T-helper 2 cell treated with Interferon-gamma antibody and Interleukin-4, amounts not matched to agents 5 μg/mL and 100 μg/mL, for 36 hours (primary cell): Measurements from ENCODE around the gene LDAF1.
"Not testable (repeated sequence)": the region's sequence is repeated elsewhere in the genome, so short reads cannot be mapped to it uniquely, and the experiment has no call there.

Experiments
- DNase-seq: peaks from one replicate; pipeline ENCODE4 v3.0.0; 2021; ENCODE audit warnings: low spot score
- H3K27ac Mint-ChIP-seq: one replicate; pipeline ENCODE4 v1.8.0; 2021; ENCODE audit warnings: mild to moderate bottlenecking, mixed read lengths
- H3K27me3 Mint-ChIP-seq: one replicate; pipeline ENCODE4 v1.8.0; 2021; ENCODE audit warnings: low read depth, mixed read lengths
- H3K36me3 Mint-ChIP-seq: one replicate; pipeline ENCODE4 v1.8.0; 2021; ENCODE audit warnings: low read depth, mixed read lengths
- H3K4me1 Mint-ChIP-seq: one replicate; pipeline ENCODE4 v1.8.0; 2021; ENCODE audit warnings: low read depth, mixed read lengths
- H3K4me3 Mint-ChIP-seq: one replicate; pipeline ENCODE4 v1.8.0; 2022; ENCODE audit warnings: mild to moderate bottlenecking, moderate library complexity, mixed read lengths
- H3K9me3 Mint-ChIP-seq: one replicate; pipeline ENCODE4 v1.8.0; 2021; ENCODE audit warnings: mixed read lengths

Gene LDAF1

GRCh38 chr16:21153124-21153729, 5.2 kb upstream of the LDAF1 start:
- not testable (repeated sequence) for H3K4me1 Mint-ChIP-seq, H3K9me3 Mint-ChIP-seq, H3K4me3 Mint-ChIP-seq, DNase-seq, H3K27ac Mint-ChIP-seq, H3K36me3 Mint-ChIP-seq
- H3K27me3 Mint-ChIP-seq: peaks cover 12% of the 10 kb centered on the region

- peaks cover 17% of the 10 kb centered on the region for H3K4me1 Mint-ChIP-seq
- not testable (repeated sequence) for H3K27ac Mint-ChIP-seq, H3K9me3 Mint-ChIP-seq, H3K36me3 Mint-ChIP-seq, H3K27me3 Mint-ChIP-seq, H3K4me3 Mint-ChIP-seq, DNase-seq
These were observed 2.5 kb upstream of the LDAF1 start for GRCh38 chr16:21156011-21156410.

- no peaks in the 10 kb centered on the region for H3K9me3 Mint-ChIP-seq
- peaks cover 17% of the 10 kb centered on the region for H3K4me1 Mint-ChIP-seq
- no peak for DNase-seq
- H3K36me3 Mint-ChIP-seq: no peaks in the 10 kb centered on the region
- H3K4me3 Mint-ChIP-seq: no peak overlapping the region
- no peaks in the 10 kb centered on the region for H3K27me3 Mint-ChIP-seq
- no peak overlapping the region for H3K27ac Mint-ChIP-seq
These were observed 1.6 kb upstream of the LDAF1 start for GRCh38 chr16:21156767-21157467.

- no peak overlapping the region for H3K27ac Mint-ChIP-seq
- peaks cover 2% of the 10 kb centered on the region for H3K36me3 Mint-ChIP-seq
- peak overlapping the region; percentile 95 for H3K4me3 Mint-ChIP-seq
- DNase-seq: no peak
- H3K9me3 Mint-ChIP-seq: no peaks in the 10 kb centered on the region
- no peaks in the 10 kb centered on the region for H3K27me3 Mint-ChIP-seq
- H3K4me1 Mint-ChIP-seq: peaks cover 17% of the 10 kb centered on the region
These were observed 842 bp upstream of the LDAF1 start for GRCh38 chr16:21157632-21158031.

- H3K4me1 Mint-ChIP-seq: peaks cover 19% of the 10 kb centered on the region
- H3K27ac Mint-ChIP-seq: peak overlapping the region; percentile 72
- no peaks in the 10 kb centered on the region for H3K9me3 Mint-ChIP-seq
- H3K27me3 Mint-ChIP-seq: no peaks in the 10 kb centered on the region
- peak overlapping the region; percentile 95 for H3K4me3 Mint-ChIP-seq
- no peak for DNase-seq
- H3K36me3 Mint-ChIP-seq: peaks cover 8% of the 10 kb centered on the region
These were observed 942 bp downstream of the LDAF1 start for GRCh38 chr16:21159281-21159951.

GRCh38 chr16:21160276-21160675, 1.8 kb downstream of the LDAF1 start:
- Mint-ChIP-seq H3K27me3 (no peaks in the 10 kb centered on the region), H3K36me3 (peaks cover 9% of the 10 kb centered on the region), H3K27ac (no peak overlapping the region), H3K4me3 (no peak overlapping the region), H3K4me1 (peaks cover 19% of the 10 kb centered on the region), H3K9me3 (no peaks in the 10 kb centered on the region)
- no peak for DNase-seq

GRCh38 chr16:21161211-21161610, 2.7 kb downstream of the LDAF1 start:
- Mint-ChIP-seq H3K27ac (no peak overlapping the region), H3K9me3 (no peaks in the 10 kb centered on the region), H3K36me3 (peaks cover 12% of the 10 kb centered on the region), H3K4me3 (no peak overlapping the region), H3K4me1 (peaks cover 19% of the 10 kb centered on the region), H3K27me3 (no peaks in the 10 kb centered on the region)
- DNase-seq: no peak

- no peak for DNase-seq
- Mint-ChIP-seq H3K36me3 (peaks cover 12% of the 10 kb centered on the region), H3K4me3 (no peak overlapping the region), H3K27me3 (no peaks in the 10 kb centered on the region), H3K9me3 (no peaks in the 10 kb centered on the region), H3K27ac (no peak overlapping the region), H3K4me1 (peaks cover 15% of the 10 kb centered on the region)
These were observed 4.2 kb downstream of the LDAF1 start for GRCh38 chr16:21162661-21163151.

GRCh38 chr16:21163576-21163975, 5.1 kb downstream of the LDAF1 start:
- H3K4me3 Mint-ChIP-seq: no peak overlapping the region
- H3K27ac Mint-ChIP-seq: no peak overlapping the region
- H3K27me3 Mint-ChIP-seq: no peaks in the 10 kb centered on the region
- H3K9me3 Mint-ChIP-seq: no peaks in the 10 kb centered on the region
- peaks cover 9% of the 10 kb centered on the region for H3K4me1 Mint-ChIP-seq
- DNase-seq: no peak
- peaks cover 12% of the 10 kb centered on the region for H3K36me3 Mint-ChIP-seq

GRCh38 chr16:21164521-21165168, 6.2 kb downstream of the LDAF1 start:
- Mint-ChIP-seq H3K36me3 (peaks cover 16% of the 10 kb centered on the region), H3K9me3 (no peaks in the 10 kb centered on the region), H3K27ac (no peak overlapping the region), H3K4me1 (peaks cover 4% of the 10 kb centered on the region), H3K27me3 (no peaks in the 10 kb centered on the region), H3K4me3 (no peak overlapping the region)
- no peak for DNase-seq

GRCh38 chr16:21166561-21166961, 8.1 kb downstream of the LDAF1 start:
- Mint-ChIP-seq H3K27me3 (no peaks in the 10 kb centered on the region), H3K36me3 (peaks cover 22% of the 10 kb centered on the region), H3K9me3 (no peaks in the 10 kb centered on the region), H3K4me1 (peaks cover 2% of the 10 kb centered on the region), H3K27ac (no peak overlapping the region), H3K4me3 (no peak overlapping the region)
- DNase-seq: no peak

- peaks cover 2% of the 10 kb centered on the region for H3K4me1 Mint-ChIP-seq
- DNase-seq: no peak
These were observed 8.9 kb downstream of the LDAF1 start for GRCh38 chr16:21167360-21167759.

GRCh38 chr16:21167929-21168602, 9.6 kb downstream of the LDAF1 start:
- Mint-ChIP-seq H3K27ac (no peak overlapping the region), H3K27me3 (no peaks in the 10 kb centered on the region), H3K36me3 (peaks cover 20% of the 10 kb centered on the region), H3K9me3 (no peaks in the 10 kb centered on the region), H3K4me3 (no peak overlapping the region), H3K4me1 (no peaks in the 10 kb centered on the region)
- no peak for DNase-seq

More at GRCh38 chr16:21167360-21167759, 8.9 kb downstream of the LDAF1 start:
- peaks cover 20% of the 10 kb centered on the region for H3K36me3 Mint-ChIP-seq
- no peaks in the 10 kb centered on the region for H3K27me3 Mint-ChIP-seq
- H3K9me3 Mint-ChIP-seq: no peaks in the 10 kb centered on the region
- H3K4me3 Mint-ChIP-seq: no peak overlapping the region
- H3K27ac Mint-ChIP-seq: no peak overlapping the region
